Nephron (organoid): ENCODE measurements around the gene OR4F6.
A peak's percentile ranks its signal among the peaks of the same experiment; 100 is the strongest.

Experiments used
- H3K27ac Mint-ChIP-seq, 3 experiments: 2 replicates each; pipeline ENCODE4 v1.8.0; 2020; ENCODE audit warnings: mixed read lengths in 3 of 3, mild to moderate bottlenecking in 2 of 3, moderate library complexity in 1 of 3
- H3K27me3 Mint-ChIP-seq: 2 replicates; pipeline ENCODE4 v1.8.0; 2021; ENCODE audit warnings: low read depth, mild to moderate bottlenecking, moderate library complexity, mixed read lengths
- H3K36me3 Mint-ChIP-seq: 2 replicates; pipeline ENCODE4 v1.8.0; 2020; ENCODE audit warnings: low read depth, mixed read lengths
- H3K4me1 Mint-ChIP-seq: 2 replicates; pipeline ENCODE4 v1.8.0; 2020; ENCODE audit warnings: mixed read lengths
- H3K4me3 Mint-ChIP-seq, 3 experiments: 2 replicates each; pipeline ENCODE4 v1.8.0; 2020; ENCODE audit warnings: mild to moderate bottlenecking in 3 of 3, mixed read lengths in 3 of 3, moderate library complexity in 2 of 3
- H3K9me3 Mint-ChIP-seq: 2 replicates; pipeline ENCODE4 v1.8.0; 2020; ENCODE audit warnings: mixed read lengths
- CTCF ChIP-seq, 3 experiments: fragments of 200-600 bp; sonication (generic); IDR thresholded peaks; one replicate each; pipeline ENCODE4 v1.5.0; 2021; ENCODE audit warnings: antibody characterized with exemption in 3 of 3; ENCODE audit not compliant: unreplicated experiment in 3 of 3

Gene OR4F6

DNA sequence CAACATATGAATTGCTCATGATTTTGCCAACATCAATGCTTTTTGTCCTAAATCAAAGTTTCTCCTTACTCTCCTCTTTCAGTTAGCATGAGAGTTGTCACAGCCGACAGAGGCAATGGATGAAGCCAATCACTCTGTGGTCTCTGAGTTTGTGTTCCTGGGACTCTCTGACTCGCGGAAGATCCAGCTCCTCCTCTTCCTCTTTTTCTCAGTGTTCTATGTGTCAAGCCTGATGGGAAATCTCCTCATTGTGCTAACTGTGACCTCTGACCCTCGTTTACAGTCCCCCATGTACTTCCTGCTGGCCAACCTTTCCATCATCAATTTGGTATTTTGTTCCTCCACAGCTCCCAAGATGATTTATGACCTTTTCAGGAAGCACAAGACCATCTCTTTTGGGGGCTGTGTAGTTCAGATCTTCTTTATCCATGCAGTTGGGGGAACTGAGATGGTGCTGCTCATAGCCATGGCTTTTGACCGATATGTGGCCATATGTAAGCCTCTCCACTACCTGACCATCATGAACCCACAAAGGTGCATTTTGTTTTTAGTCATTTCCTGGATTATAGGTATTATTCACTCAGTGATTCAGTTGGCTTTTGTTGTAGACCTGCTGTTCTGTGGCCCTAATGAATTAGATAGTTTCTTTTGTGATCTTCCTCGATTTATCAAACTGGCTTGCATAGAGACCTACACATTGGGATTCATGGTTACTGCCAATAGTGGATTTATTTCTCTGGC lies 2.5 kb downstream of the OR4F6 start:
- Mint-ChIP-seq H3K4me3 (no peak overlapping the region), H3K27me3 (peaks cover 30% of the 10 kb centered on the region), H3K9me3 (no peaks in the 10 kb centered on the region), H3K27ac (no peak overlapping the region), H3K36me3 (no peaks in the 10 kb centered on the region), H3K4me1 (no peaks in the 10 kb centered on the region)
- TF ChIP-seq CTCF (IDR thresholded peaks at IDR 0.05; ENCODE audit: unreplicated experiment in 3 of 3) = no peak

GRCh38 chr15:101807345-101807945 lies 4.1 kb downstream of the OR4F6 start:
- no peak for TF ChIP-seq CTCF (IDR thresholded peaks at IDR 0.05; ENCODE audit: unreplicated experiment in 3 of 3)
- H3K27me3 Mint-ChIP-seq = peaks cover 37% of the 10 kb centered on the region
- no peaks in the 10 kb centered on the region for H3K4me1 Mint-ChIP-seq
- no peaks in the 10 kb centered on the region for H3K9me3 Mint-ChIP-seq
- peak overlapping the region in 1 of 3 experiments; percentile 18 for H3K27ac Mint-ChIP-seq
- H3K4me3 Mint-ChIP-seq = no peak overlapping the region
- H3K36me3 Mint-ChIP-seq = no peaks in the 10 kb centered on the region

DNA sequence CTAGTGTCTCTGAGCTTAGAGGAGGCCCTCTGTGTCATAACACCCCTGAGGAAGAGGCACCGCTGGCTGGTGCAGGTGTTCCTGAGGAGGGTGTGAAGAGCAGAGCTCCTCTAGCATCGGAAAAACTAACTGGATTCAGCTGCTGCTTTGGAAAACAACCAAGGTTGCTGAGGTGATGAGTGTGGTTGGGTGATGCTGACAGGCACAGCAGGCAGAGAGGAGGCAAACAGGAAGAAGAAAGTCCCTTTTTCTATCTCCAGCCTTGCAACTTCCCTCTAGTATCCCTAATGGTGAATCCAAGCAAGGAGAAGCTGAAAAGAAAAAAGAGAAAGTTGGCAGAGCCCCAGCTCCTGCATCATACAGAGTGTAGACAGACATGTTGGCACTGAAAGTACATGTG lies 4.9 kb downstream of the OR4F6 start:
- Mint-ChIP-seq H3K9me3 (no peaks in the 10 kb centered on the region), H3K4me1 (no peaks in the 10 kb centered on the region), H3K36me3 (no peaks in the 10 kb centered on the region), H3K4me3 (no peak overlapping the region), H3K27ac (no peak overlapping the region), H3K27me3 (peaks cover 38% of the 10 kb centered on the region)
- TF ChIP-seq CTCF (IDR thresholded peaks at IDR 0.05; ENCODE audit: unreplicated experiment in 3 of 3) = no peak

GRCh38 chr15:101810456-101810855 lies 7.1 kb downstream of the OR4F6 start:
- H3K9me3 Mint-ChIP-seq = no peaks in the 10 kb centered on the region
- no peak for TF ChIP-seq CTCF (IDR thresholded peaks at IDR 0.05; ENCODE audit: unreplicated experiment in 3 of 3)
- peak overlapping the region in 1 of 3 experiments; percentile 45 for H3K27ac Mint-ChIP-seq
- H3K36me3 Mint-ChIP-seq = no peaks in the 10 kb centered on the region
- H3K27me3 Mint-ChIP-seq = peaks cover 24% of the 10 kb centered on the region
- H3K4me1 Mint-ChIP-seq = no peaks in the 10 kb centered on the region
- H3K4me3 Mint-ChIP-seq = no peak overlapping the region

- Mint-ChIP-seq H3K9me3 (no peaks in the 10 kb centered on the region), H3K4me1 (no peaks in the 10 kb centered on the region), H3K4me3 (no peak overlapping the region), H3K27ac (peak overlapping the region in 1 of 3 experiments; percentile 45), H3K27me3 (peaks cover 22% of the 10 kb centered on the region), H3K36me3 (no peaks in the 10 kb centered on the region)
- no peak for TF ChIP-seq CTCF (IDR thresholded peaks at IDR 0.05; ENCODE audit: unreplicated experiment in 3 of 3)
Measured at GRCh38 chr15:101810876-101811275, 7.6 kb downstream of the OR4F6 start.

DNA sequence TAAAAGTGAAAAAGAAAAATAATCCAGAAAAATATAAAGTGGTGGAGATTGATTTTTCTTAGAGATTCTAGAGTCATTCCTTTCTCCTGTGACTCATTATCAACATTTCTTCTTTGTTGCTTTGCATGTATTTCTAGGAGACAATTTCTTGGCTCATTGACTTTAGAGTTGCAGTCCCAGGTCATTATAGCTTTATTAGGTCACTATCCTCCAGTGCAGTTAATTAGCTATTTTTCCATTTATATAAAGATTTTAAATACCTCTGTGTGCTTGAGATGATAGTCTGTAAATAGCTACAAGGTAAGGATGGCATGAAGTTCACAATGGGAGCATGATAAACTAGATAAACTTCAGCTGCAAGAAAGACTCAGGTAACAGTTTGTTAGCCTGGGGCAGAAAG lies 8.6 kb downstream of the OR4F6 start, which contains the start of gene OR4F15:
Gene OR4F15 (plus strand): TSS at position 301 of the 400 bp plus-strand sequence. CDS start 5,985 bp downstream, outside the sequence.
- peak within 1 kb of the TSS in 1 of 3 experiments; percentile 40 for H3K27ac Mint-ChIP-seq
- no peaks in the 10 kb centered on the region for H3K9me3 Mint-ChIP-seq
- peaks cover 19% of the 10 kb centered on the region for H3K27me3 Mint-ChIP-seq
- no peak for TF ChIP-seq CTCF (IDR thresholded peaks at IDR 0.05; ENCODE audit: unreplicated experiment in 3 of 3)
- no peak within 1 kb of the TSS for H3K4me3 Mint-ChIP-seq
- H3K36me3 Mint-ChIP-seq = no peaks in the 10 kb centered on the region
- H3K4me1 Mint-ChIP-seq = no peaks in the 10 kb centered on the region
